Measurements from ENCODE around the gene ITPR2. TPM values are rescaled to one million over a fixed set of nuclear protein-coding genes. Genes with fewer than 3 reads are reported as not detected.
A peak's percentile ranks its signal among the peaks of the same experiment; 100 is the strongest.
"Not testable (repeated sequence)": the region's sequence is repeated elsewhere in the genome, so short reads cannot be mapped to it uniquely, and the experiment has no call there.

Gene ITPR2
- total and polyA plus RNA-seq, 2 experiments from 2014 or later: 5.0 to 9.1 TPM

DNA sequence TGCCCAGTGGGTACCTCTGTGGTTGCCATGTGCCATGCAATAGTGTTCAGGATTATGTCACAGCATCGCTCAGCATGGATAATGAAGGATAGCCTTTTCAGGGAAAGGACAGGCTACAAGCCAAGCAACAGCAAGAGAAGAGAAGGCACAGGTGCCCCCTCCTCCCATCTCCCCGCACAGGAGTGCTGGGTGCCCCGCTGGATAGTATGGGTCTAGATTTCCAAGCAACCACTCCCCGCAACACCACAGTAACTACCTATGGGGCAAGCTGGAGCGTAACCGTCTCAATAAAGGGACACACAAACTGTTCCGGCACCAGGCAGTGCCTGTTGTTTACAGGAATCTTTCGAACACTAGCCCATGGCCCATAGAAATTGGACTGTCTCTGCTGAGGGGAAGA, 222.2 kb downstream of the ITPR2 start:
- H3F3A ChIP-seq (ENCODE audit: insufficient read depth): no peaks in the 10 kb centered on the region
- no peak overlapping the region for H3K9ac ChIP-seq
- TF ChIP-seq EZH2phosphoT487 (IDR thresholded peaks at IDR 0.05; ENCODE audit: insufficient read depth, low read depth) (no peak), EZH2 (IDR thresholded peaks at IDR 0.05; ENCODE audit: insufficient read depth, poor library complexity, severe bottlenecking) (no peak)
- no peaks in the 10 kb centered on the region for H3K79me2 ChIP-seq (ENCODE audit: insufficient read depth)
- H3K36me3 ChIP-seq (ENCODE audit: low read depth): no peaks in the 10 kb centered on the region
- no peak overlapping the region for H3K4me2 ChIP-seq (ENCODE audit: unreplicated experiment)
- no peaks in the 10 kb centered on the region for H3K9me2 ChIP-seq (ENCODE audit: insufficient read depth)
- no peak for DNase-seq
- WGBS, 2 experiments (ENCODE audit: low coverage in 1 of 2, low lambda C conversion rate in 2 of 2, missing lambda C conversion rate in 2 of 2): 96 to 99% methylated on average over 8 of the region's 8 CpGs
- no peak overlapping the region for H3K4me3 ChIP-seq
- H3K9me3 ChIP-seq (ENCODE audit: low read depth): no peaks in the 10 kb centered on the region
- no peaks in the 10 kb centered on the region for H3K4me1 ChIP-seq (ENCODE audit: insufficient read depth)
- H2AFZ ChIP-seq: no peak overlapping the region
- H4K20me1 ChIP-seq (ENCODE audit: insufficient read depth): no peaks in the 10 kb centered on the region
- H3K27me3 ChIP-seq (replicated peaks; ENCODE audit: insufficient read depth): no peaks in the 10 kb centered on the region
- H3K27ac ChIP-seq: no peak overlapping the region
- in situ Hi-C loops (cut with MboI): no loop called here

DNA sequence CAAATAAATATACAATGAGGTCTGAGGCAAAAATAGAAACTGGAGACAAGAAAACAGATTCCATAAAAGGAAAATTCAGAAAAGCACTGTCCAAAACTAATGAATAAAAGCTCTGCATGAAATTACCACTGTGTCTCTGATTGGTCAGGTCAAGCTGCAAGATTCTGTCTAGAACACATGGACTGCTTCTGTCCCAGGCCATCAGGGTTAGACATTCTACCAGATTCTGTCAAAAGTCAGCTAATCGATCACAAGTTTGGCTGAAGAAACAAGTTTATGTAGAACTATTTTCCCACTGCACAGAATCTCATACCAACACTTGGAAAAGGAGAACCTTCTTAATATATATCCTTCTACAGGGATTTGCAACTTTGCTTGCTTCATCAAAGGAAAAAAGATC, 223.0 kb downstream of the ITPR2 start:
- no peaks in the 10 kb centered on the region for H4K20me1 ChIP-seq (ENCODE audit: insufficient read depth)
- 77 to 92% methylated on average over 1 of the region's 1 CpG for WGBS, 2 experiments (ENCODE audit: low coverage in 1 of 2, low lambda C conversion rate in 2 of 2, missing lambda C conversion rate in 2 of 2)
- H3K9ac ChIP-seq: no peak overlapping the region
- H3K27me3 ChIP-seq (replicated peaks; ENCODE audit: insufficient read depth): no peaks in the 10 kb centered on the region
- H3K9me2 ChIP-seq (ENCODE audit: insufficient read depth): no peaks in the 10 kb centered on the region
- in situ Hi-C loops (cut with MboI): no loop called here
- H2AFZ ChIP-seq: no peak overlapping the region
- H3K4me2 ChIP-seq (ENCODE audit: unreplicated experiment): no peak overlapping the region
- no peaks in the 10 kb centered on the region for H3K4me1 ChIP-seq (ENCODE audit: insufficient read depth)
- H3K36me3 ChIP-seq (ENCODE audit: low read depth): no peaks in the 10 kb centered on the region
- H3K9me3 ChIP-seq (ENCODE audit: low read depth): no peaks in the 10 kb centered on the region
- DNase-seq: no peak
- TF ChIP-seq EZH2 (IDR thresholded peaks at IDR 0.05; ENCODE audit: insufficient read depth, poor library complexity, severe bottlenecking): no peak
- no peak for TF ChIP-seq EZH2phosphoT487 (IDR thresholded peaks at IDR 0.05; ENCODE audit: insufficient read depth, low read depth)
- no peak overlapping the region for H3K27ac ChIP-seq
- H3F3A ChIP-seq (ENCODE audit: insufficient read depth): no peaks in the 10 kb centered on the region
- H3K79me2 ChIP-seq (ENCODE audit: insufficient read depth): no peaks in the 10 kb centered on the region
- H3K4me3 ChIP-seq: no peak overlapping the region

DNA sequence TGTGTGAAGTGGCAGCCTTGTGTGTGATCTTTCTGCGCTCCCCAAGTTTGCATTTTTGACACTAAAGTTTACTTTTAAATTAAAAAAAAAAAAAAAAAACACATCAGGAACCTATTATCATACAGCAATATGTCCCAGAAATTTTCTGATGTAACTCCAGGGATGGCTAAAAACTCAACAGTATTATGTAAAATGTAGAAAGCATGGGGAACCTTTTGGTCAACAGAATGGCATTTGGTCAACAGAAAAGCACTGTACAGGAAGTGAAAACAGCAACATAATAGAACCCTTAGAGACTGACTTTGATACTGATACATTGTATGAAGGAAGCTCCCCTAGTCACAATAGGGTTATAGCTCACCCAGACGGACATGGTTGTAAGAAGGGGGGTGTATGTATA, 224.3 kb downstream of the ITPR2 start:
- Histone ChIP-seq H3K27me3 (replicated peaks; ENCODE audit: insufficient read depth) (no peaks in the 10 kb centered on the region), H3K79me2 (ENCODE audit: insufficient read depth) (no peaks in the 10 kb centered on the region), H3K4me1 (ENCODE audit: insufficient read depth) (no peaks in the 10 kb centered on the region), H3K36me3 (ENCODE audit: low read depth) (no peaks in the 10 kb centered on the region), H4K20me1 (ENCODE audit: insufficient read depth) (no peaks in the 10 kb centered on the region), H3K9me2 (ENCODE audit: insufficient read depth) (no peaks in the 10 kb centered on the region), H3K27ac (no peak overlapping the region), H3K4me2 (ENCODE audit: unreplicated experiment) (no peak overlapping the region), H3F3A (ENCODE audit: insufficient read depth) (no peaks in the 10 kb centered on the region), H3K9me3 (ENCODE audit: low read depth) (no peaks in the 10 kb centered on the region), H3K9ac (no peak overlapping the region), H2AFZ (no peak overlapping the region), H3K4me3 (no peak overlapping the region)
- in situ Hi-C loops (cut with MboI): no loop called here
- no peak for TF ChIP-seq EZH2phosphoT487 (IDR thresholded peaks at IDR 0.05; ENCODE audit: insufficient read depth, low read depth)
- TF ChIP-seq EZH2 (IDR thresholded peaks at IDR 0.05; ENCODE audit: insufficient read depth, poor library complexity, severe bottlenecking): no peak
- peak; percentile 8 for DNase-seq
- WGBS, 2 experiments (ENCODE audit: low coverage in 1 of 2, low lambda C conversion rate in 2 of 2, missing lambda C conversion rate in 2 of 2): 63 to 76% methylated on average over 2 of the region's 2 CpGs

DNA sequence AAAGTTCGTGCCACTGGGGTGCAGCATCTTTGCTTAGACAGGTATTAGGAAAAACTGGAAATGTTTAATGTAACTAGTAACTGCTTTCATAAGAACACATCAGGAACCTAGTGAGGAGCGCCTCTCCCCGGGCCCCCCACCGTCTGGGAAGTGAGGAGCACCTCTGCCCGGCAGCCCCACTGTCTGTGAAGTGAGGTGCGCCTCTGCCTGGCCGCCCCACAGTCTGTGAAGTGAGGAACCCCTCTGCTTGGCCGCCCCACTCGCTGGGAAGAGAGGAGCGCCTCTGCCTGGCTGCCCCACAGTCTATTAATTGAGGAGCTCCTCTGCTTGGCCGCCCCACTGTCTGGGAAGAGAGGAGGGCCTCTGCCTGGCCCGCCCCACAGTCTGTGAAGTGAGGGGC, 224.7 kb downstream of the ITPR2 start:
- no peak for DNase-seq
- H3K4me2 ChIP-seq (ENCODE audit: unreplicated experiment): no peak overlapping the region
- in situ Hi-C loops (cut with MboI): no loop called here

DNA sequence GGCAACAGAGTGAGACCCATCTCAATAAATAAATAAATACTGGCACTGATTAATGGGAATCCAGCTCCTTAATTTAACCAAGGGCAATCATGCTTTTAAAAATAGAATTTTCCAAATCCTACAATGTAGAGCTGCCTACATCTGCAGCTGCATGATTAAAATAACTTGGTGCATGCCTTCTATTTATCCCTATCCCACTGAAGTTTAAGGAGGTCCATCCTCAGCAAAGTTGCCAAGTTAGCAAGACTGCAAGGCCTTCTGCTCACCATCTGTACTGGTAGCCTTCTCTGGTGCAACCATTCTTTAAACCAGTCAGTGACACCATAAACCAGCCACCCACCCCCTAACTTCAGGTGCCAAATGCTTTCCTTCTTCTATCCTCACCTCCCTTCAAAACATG, 226.1 kb downstream of the ITPR2 start:
- Histone ChIP-seq H3K36me3 (ENCODE audit: low read depth) (no peaks in the 10 kb centered on the region), H3K9ac (no peak overlapping the region), H3K4me3 (no peak overlapping the region), H3K79me2 (ENCODE audit: insufficient read depth) (no peaks in the 10 kb centered on the region), H3K27me3 (replicated peaks; ENCODE audit: insufficient read depth) (no peaks in the 10 kb centered on the region), H3F3A (ENCODE audit: insufficient read depth) (no peaks in the 10 kb centered on the region), H4K20me1 (ENCODE audit: insufficient read depth) (no peaks in the 10 kb centered on the region), H3K27ac (no peak overlapping the region), H3K9me2 (ENCODE audit: insufficient read depth) (no peaks in the 10 kb centered on the region), H3K4me2 (ENCODE audit: unreplicated experiment) (no peak overlapping the region), H2AFZ (no peak overlapping the region), H3K9me3 (ENCODE audit: low read depth) (no peaks in the 10 kb centered on the region), H3K4me1 (ENCODE audit: insufficient read depth) (no peaks in the 10 kb centered on the region)
- DNase-seq: no peak
- TF ChIP-seq EZH2phosphoT487 (IDR thresholded peaks at IDR 0.05; ENCODE audit: insufficient read depth, low read depth) (no peak), EZH2 (IDR thresholded peaks at IDR 0.05; ENCODE audit: insufficient read depth, poor library complexity, severe bottlenecking) (no peak)
- in situ Hi-C loops (cut with MboI): no loop called here

More for the DNA sequence above, 224.7 kb downstream of the ITPR2 start:
- Histone ChIP-seq H3K9me3 (ENCODE audit: low read depth) (no peaks in the 10 kb centered on the region), H4K20me1 (ENCODE audit: insufficient read depth) (no peaks in the 10 kb centered on the region), H3K27ac (no peak overlapping the region), H3K79me2 (ENCODE audit: insufficient read depth) (no peaks in the 10 kb centered on the region), H2AFZ (no peak overlapping the region), H3K4me3 (no peak overlapping the region), H3K27me3 (replicated peaks; ENCODE audit: insufficient read depth) (no peaks in the 10 kb centered on the region), H3F3A (ENCODE audit: insufficient read depth) (no peaks in the 10 kb centered on the region), H3K4me1 (ENCODE audit: insufficient read depth) (no peaks in the 10 kb centered on the region), H3K36me3 (ENCODE audit: low read depth) (no peaks in the 10 kb centered on the region), H3K9ac (no peak overlapping the region), H3K9me2 (ENCODE audit: insufficient read depth) (no peaks in the 10 kb centered on the region)
- TF ChIP-seq EZH2phosphoT487 (IDR thresholded peaks at IDR 0.05; ENCODE audit: insufficient read depth, low read depth) (no peak), EZH2 (IDR thresholded peaks at IDR 0.05; ENCODE audit: insufficient read depth, poor library complexity, severe bottlenecking) (no peak)
- 89 to 92% methylated on average over 12 of the region's 12 CpGs for WGBS, 2 experiments (ENCODE audit: low coverage in 1 of 2, low lambda C conversion rate in 2 of 2, missing lambda C conversion rate in 2 of 2)

DNA sequence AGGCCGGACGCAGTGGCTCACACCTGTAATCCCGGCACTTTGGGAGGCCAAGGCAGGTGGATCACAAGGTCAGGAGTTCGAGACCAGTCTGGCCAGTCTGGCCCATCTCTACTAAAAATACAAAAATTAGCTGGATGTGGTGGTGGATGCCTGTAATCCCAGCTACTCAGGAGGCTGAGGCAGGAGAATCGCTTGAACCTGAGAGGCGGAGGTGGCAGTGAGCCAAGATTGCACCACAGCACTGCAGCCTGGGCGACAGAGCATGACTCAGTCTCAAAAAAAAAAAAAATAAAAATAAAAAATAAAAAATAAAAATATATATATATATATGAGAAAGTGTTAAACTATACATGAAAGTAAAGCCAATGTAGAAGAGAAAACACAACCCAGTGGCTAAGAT, 228.2 kb downstream of the ITPR2 start:
- in situ Hi-C loops (cut with MboI); H3K4me3 ChIP-seq; H3K27ac ChIP-seq; H4K20me1 ChIP-seq (ENCODE audit: insufficient read depth); H3F3A ChIP-seq (ENCODE audit: insufficient read depth); H3K4me2 ChIP-seq (ENCODE audit: unreplicated experiment); H3K9me3 ChIP-seq (ENCODE audit: low read depth); DNase-seq; H3K27me3 ChIP-seq (replicated peaks; ENCODE audit: insufficient read depth); H3K79me2 ChIP-seq (ENCODE audit: insufficient read depth); H3K36me3 ChIP-seq (ENCODE audit: low read depth); H2AFZ ChIP-seq; H3K9ac ChIP-seq; H3K4me1 ChIP-seq (ENCODE audit: insufficient read depth); H3K9me2 ChIP-seq (ENCODE audit: insufficient read depth): not testable (repeated sequence)
- WGBS, 2 experiments (ENCODE audit: low coverage in 1 of 2, low lambda C conversion rate in 2 of 2, missing lambda C conversion rate in 2 of 2): 93 to 96% methylated on average over 7 of the region's 7 CpGs
